ENCODE results near the gene PRR36.
"Not testable (repeated sequence)": the region's sequence is repeated elsewhere in the genome, so short reads cannot be mapped to it uniquely, and the experiment has no call there.

Gene PRR36

GRCh38 chr19:7897292-7897691, 23.1 kb upstream of the PRR36 start:
- no peak for DNase-seq

- DNase-seq: no peak
Measured at GRCh38 chr19:7895565-7895964, 21.4 kb upstream of the PRR36 start.

- DNase-seq: no peak
Measured at GRCh38 chr19:7894612-7895309, 20.6 kb upstream of the PRR36 start.

GRCh38 chr19:7893362-7894101, 19.3 kb upstream of the PRR36 start:
- DNase-seq: not testable (repeated sequence)

- DNase-seq: no peak
Measured at GRCh38 chr19:7888826-7889217, 14.6 kb upstream of the PRR36 start.

GRCh38 chr19:7888145-7888825, 14.1 kb upstream of the PRR36 start, which contains the start of gene LRRC8E:
Gene LRRC8E, plus strand, starts transcription at chr19:7888510. Its CDS starts 7,094 bp downstream, at chr19:7895604.
- DNase-seq: no peak

- no peak for DNase-seq
Measured at GRCh38 chr19:7887408-7888144, 13.4 kb upstream of the PRR36 start.

- no peak for DNase-seq
Measured at GRCh38 chr19:7885818-7886217, 11.6 kb upstream of the PRR36 start.

GRCh38 chr19:7883796-7884570, 9.8 kb upstream of the PRR36 start:
- no peak for DNase-seq

- DNase-seq: no peak
Measured at GRCh38 chr19:7883105-7883504, 8.9 kb upstream of the PRR36 start.

GRCh38 chr19:7881910-7882309, 7.7 kb upstream of the PRR36 start:
- no peak for DNase-seq

- DNase-seq: no peak
Measured at GRCh38 chr19:7879836-7880235, 5.6 kb upstream of the PRR36 start.

GRCh38 chr19:7879111-7879807, 5.1 kb upstream of the PRR36 start:
- DNase-seq: no peak

GRCh38 chr19:7877249-7877836, 3.2 kb upstream of the PRR36 start:
- DNase-seq: no peak

GRCh38 chr19:7874897-7875273, 695 bp upstream of the PRR36 start:
- no peak for DNase-seq

GRCh38 chr19:7873304-7874075, 700 bp downstream of the PRR36 start:
- no peak for DNase-seq

- DNase-seq: no peak
Measured at GRCh38 chr19:7872306-7873204, 1.6 kb downstream of the PRR36 start.

GRCh38 chr19:7871437-7872305, 2.5 kb downstream of the PRR36 start:
- DNase-seq: peak; percentile 69
